Astrocyte of the spinal cord (primary cell): ENCODE results near the gene RXFP1.
A peak's percentile ranks its signal among the peaks of the same experiment; 100 is the strongest.

Source experiments
- DNase-seq: peaks from one replicate; pipeline ENCODE4 v3.0.0; 2011; ENCODE audit warnings: low read depth, low spot score
- H3K4me3 ChIP-seq: 2 replicates; pipeline ENCODE4 v1.5.1; 2011; ENCODE audit warnings: low read depth, mild to moderate bottlenecking, low read length, moderate library complexity
- CTCF ChIP-seq: IDR thresholded peaks from 2 replicates; pipeline ENCODE4 v1.5.1; 2012; ENCODE audit warnings: low read depth, mild to moderate bottlenecking, low read length, inconsistent platforms
- in situ Hi-C: cut with HindIII; loops from 2 replicates; pipeline ENCODE4 v1.10.0; 2017; ENCODE audit warnings: low sequenced_read_pairs

The RXFP1 gene

GRCh38 chr4:158671915-158672806, 150.5 kb downstream of the RXFP1 start, which contains the start of gene ETFDH:
Gene ETFDH, plus strand, starts transcription at chr4:158672296. Its CDS starts 161 bp downstream, at chr4:158672457.
- DNase-seq, result peak; percentile 100
- peak within 1 kb of the TSS; percentile 90 for H3K4me3 ChIP-seq
- peak; percentile 68 for TF ChIP-seq CTCF
- in situ Hi-C loops, result no loop called here

- in situ Hi-C loops, result no loop called here
- DNase-seq, result no peak
- no peak for TF ChIP-seq CTCF
- H3K4me3 ChIP-seq, result no peak overlapping the region
These were observed 152.0 kb downstream of the RXFP1 start for GRCh38 chr4:158673633-158674032.

- no peak for DNase-seq
- in situ Hi-C loops, result no loop called here
- H3K4me3 ChIP-seq, result no peak overlapping the region
- TF ChIP-seq CTCF, result no peak
These were observed 154.4 kb downstream of the RXFP1 start for GRCh38 chr4:158676076-158676475.

- no peak overlapping the region for H3K4me3 ChIP-seq
- in situ Hi-C loops, result no loop called here
- no peak for DNase-seq
- no peak for TF ChIP-seq CTCF
These were observed 157.1 kb downstream of the RXFP1 start for GRCh38 chr4:158678767-158679166.

- no peak for TF ChIP-seq CTCF
- no peak overlapping the region for H3K4me3 ChIP-seq
- in situ Hi-C loops, result no loop called here
- DNase-seq, result no peak
These were observed 159.9 kb downstream of the RXFP1 start for GRCh38 chr4:158681629-158682028.

GRCh38 chr4:158682066-158682465, 160.4 kb downstream of the RXFP1 start:
- in situ Hi-C loops, result no loop called here
- TF ChIP-seq CTCF, result no peak
- no peak overlapping the region for H3K4me3 ChIP-seq
- DNase-seq, result no peak
